NB4 (cell line): ENCODE measurements around the gene KIAA1217.

Source experiments
- DNase-seq: peaks from one replicate; pipeline ENCODE4 v3.0.0; 2010; ENCODE audit warnings: low read depth
- H3K4me3 ChIP-seq: one replicate; pipeline ENCODE4 v1.5.1; 2011; ENCODE audit warnings: mild to moderate bottlenecking, low read depth, low read length, moderate library complexity
- MYC ChIP-seq: IDR thresholded peaks from 2 replicates; pipeline ENCODE4 v1.6.1; 2011; ENCODE audit warnings: low read depth, low read length
- POLR2A ChIP-seq: IDR thresholded peaks from 2 replicates; pipeline ENCODE4 v1.6.1; 2011; ENCODE audit warnings: mild to moderate bottlenecking; ENCODE audit not compliant: insufficient read length; ENCODE audit errors: extremely low read depth
- TF ChIP-seq, protein P1 (sequence below): IDR thresholded peaks from one replicate; pipeline ENCODE4 v1.5.1; 2012; ENCODE audit warnings: low read depth, low read length
- TF ChIP-seq, protein P2 (sequence below): IDR thresholded peaks from 2 replicates; pipeline ENCODE4 v1.6.1; 2011; ENCODE audit warnings: low read depth, low read length

Gene KIAA1217

DNA sequence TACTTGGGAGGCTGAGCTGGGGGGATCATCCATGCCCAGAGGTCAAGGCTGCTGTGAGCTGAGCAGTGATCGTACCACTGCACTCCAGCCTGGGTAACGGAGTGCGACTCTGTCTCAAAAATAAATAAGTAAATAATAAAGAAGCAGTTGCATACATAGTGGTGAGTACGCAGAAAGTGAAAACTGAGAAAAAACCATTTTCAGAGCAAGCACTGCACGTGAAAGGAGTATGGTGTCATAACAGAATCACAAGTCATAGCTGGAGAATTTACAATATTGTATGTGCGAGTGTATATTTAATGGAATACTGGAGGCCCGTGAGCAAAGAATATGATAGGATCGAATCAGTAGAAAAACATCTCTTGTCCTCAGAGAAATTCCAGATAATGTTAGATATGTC is 22.3 kb downstream of the KIAA1217 start:
- DNase-seq = no peak
- no peak overlapping the region for H3K4me3 ChIP-seq
- TF ChIP-seq, protein P1, sequence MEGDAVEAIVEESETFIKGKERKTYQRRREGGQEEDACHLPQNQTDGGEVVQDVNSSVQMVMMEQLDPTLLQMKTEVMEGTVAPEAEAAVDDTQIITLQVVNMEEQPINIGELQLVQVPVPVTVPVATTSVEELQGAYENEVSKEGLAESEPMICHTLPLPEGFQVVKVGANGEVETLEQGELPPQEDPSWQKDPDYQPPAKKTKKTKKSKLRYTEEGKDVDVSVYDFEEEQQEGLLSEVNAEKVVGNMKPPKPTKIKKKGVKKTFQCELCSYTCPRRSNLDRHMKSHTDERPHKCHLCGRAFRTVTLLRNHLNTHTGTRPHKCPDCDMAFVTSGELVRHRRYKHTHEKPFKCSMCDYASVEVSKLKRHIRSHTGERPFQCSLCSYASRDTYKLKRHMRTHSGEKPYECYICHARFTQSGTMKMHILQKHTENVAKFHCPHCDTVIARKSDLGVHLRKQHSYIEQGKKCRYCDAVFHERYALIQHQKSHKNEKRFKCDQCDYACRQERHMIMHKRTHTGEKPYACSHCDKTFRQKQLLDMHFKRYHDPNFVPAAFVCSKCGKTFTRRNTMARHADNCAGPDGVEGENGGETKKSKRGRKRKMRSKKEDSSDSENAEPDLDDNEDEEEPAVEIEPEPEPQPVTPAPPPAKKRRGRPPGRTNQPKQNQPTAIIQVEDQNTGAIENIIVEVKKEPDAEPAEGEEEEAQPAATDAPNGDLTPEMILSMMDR = no peak
- TF ChIP-seq, protein P2, sequence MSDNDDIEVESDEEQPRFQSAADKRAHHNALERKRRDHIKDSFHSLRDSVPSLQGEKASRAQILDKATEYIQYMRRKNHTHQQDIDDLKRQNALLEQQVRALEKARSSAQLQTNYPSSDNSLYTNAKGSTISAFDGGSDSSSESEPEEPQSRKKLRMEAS = no peak
- no peak for TF ChIP-seq MYC
- TF ChIP-seq POLR2A = no peak

DNA sequence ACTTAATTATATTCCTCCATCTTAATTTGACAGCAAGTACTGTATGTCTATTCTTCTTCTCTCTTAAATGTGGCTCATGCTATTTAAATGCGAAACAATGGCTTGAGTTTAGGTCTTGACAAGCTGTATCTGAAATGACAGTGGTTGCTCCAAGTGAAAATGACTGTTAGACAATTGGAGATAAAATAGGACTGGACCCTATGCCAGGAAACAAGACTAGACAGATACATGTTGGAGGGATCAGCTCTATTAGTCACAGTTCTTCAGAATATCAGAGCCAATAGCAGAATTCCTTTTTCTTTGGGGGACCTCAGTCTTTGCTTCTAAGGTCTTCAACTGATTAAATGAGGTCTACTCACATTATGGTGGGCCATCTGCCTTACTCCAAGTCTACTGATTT is 25.8 kb downstream of the KIAA1217 start:
- no peak for DNase-seq
- TF ChIP-seq, protein P2 = no peak
- TF ChIP-seq, protein P1 = no peak
- TF ChIP-seq MYC (no peak), POLR2A (no peak)
- H3K4me3 ChIP-seq = no peak overlapping the region

DNA sequence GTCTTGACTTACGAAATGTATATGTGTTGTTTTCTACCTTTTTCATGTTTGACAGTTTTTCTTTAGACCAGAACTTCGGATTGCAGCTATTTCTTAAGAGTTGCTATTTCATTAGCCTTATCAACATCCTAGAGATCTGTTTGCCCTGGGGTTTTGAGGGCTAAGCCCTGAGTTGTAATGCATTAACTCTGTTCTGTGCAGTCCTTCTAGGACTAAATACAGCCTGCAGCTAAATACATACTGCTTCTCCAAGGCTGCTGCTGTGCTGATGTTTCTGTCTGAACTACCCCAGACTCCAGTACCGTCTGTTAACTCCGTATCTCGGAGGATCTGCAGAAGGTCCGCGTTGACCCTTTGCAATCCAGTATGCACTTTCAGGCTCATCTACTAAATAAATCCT is 26.5 kb downstream of the KIAA1217 start:
- no peak overlapping the region for H3K4me3 ChIP-seq
- DNase-seq = no peak
- TF ChIP-seq, protein P2 = no peak
- TF ChIP-seq MYC (no peak), POLR2A (no peak)
- TF ChIP-seq, protein P1 = no peak

DNA sequence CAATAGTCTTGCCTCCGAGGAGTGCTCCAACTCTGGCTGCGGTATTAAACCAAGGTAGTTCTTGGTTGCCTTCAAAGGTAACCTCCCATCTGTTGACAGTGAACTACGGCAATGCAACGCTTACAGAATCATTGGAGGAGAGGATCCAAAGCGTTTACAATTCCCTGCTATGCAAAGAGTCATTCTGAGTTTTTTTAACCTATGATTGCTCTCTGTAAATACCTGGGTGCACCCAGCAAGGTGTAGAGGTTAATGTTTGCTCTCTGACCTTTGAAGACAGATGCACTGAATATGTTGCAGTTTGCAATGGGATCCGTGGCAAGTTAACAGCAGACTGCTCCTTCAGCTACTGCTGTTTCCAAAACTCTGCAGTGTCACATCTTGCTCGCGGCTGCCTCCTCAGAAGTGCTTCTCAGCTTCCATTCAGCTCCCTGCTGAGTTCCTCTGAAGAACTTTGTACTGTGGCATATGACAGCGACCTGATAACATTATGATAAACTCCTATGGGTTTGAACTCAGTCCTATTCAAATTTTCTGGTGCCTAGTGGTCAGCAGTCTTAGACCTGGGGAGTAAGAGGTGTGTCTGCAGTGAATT is 29.0 kb downstream of the KIAA1217 start:
- TF ChIP-seq, protein P2 = no peak
- no peak overlapping the region for H3K4me3 ChIP-seq
- no peak for DNase-seq

DNA sequence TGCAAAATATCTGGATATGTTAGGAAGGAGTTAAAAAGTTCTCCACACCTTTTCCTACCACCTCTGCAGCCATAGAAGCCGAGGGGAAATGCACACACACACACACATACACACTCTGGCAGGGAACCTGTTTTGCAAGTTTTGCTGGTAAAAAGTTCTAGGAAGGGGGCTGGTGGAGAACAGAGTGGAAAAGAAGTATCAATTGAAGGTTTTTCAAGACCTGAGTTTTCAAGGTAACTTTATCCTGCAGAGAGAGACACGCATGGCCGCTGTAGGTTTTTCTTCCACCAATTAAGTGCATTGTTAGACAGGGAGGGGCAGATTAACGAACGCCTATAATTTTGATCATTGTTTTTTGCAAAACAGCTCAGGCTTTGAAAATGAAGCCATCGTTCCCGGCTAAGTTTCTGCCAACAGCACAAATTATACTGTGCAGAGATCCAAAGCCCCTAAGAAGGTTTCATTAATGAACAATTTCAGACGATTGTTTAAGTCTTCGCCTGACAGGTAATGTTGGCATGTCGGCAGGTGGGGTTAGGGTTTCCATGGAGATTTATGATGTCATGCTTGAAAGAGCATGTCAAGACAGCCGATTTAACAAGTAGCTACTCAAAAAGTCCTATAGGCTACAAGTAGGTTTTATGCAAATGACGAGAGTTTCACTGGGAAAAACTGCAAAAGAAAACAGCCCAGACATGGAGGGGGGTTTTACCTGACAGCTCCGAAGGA is 29.7 kb downstream of the KIAA1217 start:
- H3K4me3 ChIP-seq = no peak overlapping the region
- DNase-seq = no peak
- TF ChIP-seq, protein P2 = no peak
- TF ChIP-seq POLR2A = no peak
- TF ChIP-seq, protein P1 = no peak
- TF ChIP-seq MYC = no peak

DNA sequence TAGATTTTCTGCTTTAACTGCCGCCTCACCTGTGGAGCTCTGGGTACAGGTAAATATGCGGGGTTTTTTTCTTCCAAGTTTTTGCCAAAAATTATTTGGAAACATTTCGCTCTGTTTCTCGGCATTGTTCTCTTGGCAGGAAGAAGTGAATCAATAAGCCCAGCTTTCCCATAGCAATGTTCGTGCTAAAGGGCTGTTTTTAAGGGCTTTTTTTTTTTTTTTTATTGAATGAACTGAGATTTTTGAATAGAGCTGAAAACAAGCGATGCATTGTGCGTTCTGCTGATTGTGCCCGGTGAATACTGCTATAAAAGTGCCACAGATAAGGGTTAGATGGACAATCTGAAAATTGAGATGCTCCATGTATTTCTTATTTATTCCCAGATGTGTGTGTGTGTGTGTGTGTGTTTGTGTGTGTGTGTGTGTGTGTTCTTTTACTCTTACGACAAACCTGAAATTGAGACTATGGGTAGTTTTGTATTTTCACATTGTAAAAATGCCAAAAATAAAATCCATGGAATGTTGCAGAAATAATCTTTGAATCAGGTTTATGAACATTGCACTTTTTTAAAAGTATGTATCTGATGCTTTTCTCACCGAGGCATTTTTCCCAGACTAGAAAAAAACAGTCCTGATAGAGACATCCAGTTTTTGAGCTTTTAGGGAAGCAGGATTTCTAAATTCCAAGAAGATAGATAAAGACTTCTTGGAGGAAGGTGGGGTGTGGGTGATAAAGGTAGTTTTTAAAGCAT is 30.5 kb downstream of the KIAA1217 start:
- no peak overlapping the region for H3K4me3 ChIP-seq
- TF ChIP-seq, protein P1 = no peak
- TF ChIP-seq, protein P2 = no peak
- TF ChIP-seq POLR2A (no peak), MYC (no peak)

More for the DNA sequence above, 30.5 kb downstream of the KIAA1217 start:
- no peak for DNase-seq
